Fibroblast of skin of right quadriceps (primary cell): ENCODE measurements around the gene KLK2.
A peak's percentile ranks its signal among the peaks of the same experiment; 100 is the strongest.

Experiments
- DNase-seq: peaks from one replicate; pipeline ENCODE4 v3.0.0-alpha.2; 2013

Gene KLK2

DNA sequence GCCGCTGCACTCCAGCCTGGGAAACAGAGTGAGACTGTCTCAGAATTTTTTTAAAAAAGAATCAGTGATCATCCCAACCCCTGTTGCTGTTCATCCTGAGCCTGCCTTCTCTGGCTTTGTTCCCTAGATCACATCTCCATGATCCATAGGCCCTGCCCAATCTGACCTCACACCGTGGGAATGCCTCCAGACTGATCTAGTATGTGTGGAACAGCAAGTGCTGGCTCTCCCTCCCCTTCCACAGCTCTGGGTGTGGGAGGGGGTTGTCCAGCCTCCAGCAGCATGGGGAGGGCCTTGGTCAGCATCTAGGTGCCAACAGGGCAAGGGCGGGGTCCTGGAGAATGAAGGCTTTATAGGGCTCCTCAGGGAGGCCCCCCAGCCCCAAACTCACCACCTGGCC is at the start of gene KLK2:
KLK2 (plus strand) TSS at position 384 of the 400 bp plus-strand sequence. CDS start 35 bp downstream, outside the sequence.
- DNase-seq = no peak

- DNase-seq = no peak
These were observed 46.6 kb upstream of the KLK2 start for GRCh38 chr19:50826492-50827240.

- no peak for DNase-seq
These were observed 45.8 kb upstream of the KLK2 start for GRCh38 chr19:50827476-50827875.

DNA sequence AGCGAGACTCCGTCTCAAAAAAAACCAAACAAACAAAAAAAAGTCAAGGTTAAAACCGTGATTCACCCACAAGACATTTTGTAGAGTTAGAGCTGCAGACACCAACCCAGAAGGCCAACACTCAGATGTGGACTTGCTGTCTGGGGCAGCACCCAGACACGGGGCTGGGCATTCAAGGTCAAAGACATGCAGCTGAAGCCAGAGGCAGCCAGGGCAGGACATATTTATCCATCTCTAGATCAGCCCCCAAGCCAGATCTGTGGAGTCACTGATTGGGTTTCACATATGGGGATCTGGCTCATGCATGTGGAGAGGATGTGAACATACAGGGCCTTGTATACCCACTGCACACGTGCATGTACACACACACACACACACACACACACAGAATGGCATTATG is 43.4 kb upstream of the KLK2 start:
- no peak for DNase-seq

GRCh38 chr19:50830266-50831025 is 42.8 kb upstream of the KLK2 start:
- DNase-seq = no peak

DNA sequence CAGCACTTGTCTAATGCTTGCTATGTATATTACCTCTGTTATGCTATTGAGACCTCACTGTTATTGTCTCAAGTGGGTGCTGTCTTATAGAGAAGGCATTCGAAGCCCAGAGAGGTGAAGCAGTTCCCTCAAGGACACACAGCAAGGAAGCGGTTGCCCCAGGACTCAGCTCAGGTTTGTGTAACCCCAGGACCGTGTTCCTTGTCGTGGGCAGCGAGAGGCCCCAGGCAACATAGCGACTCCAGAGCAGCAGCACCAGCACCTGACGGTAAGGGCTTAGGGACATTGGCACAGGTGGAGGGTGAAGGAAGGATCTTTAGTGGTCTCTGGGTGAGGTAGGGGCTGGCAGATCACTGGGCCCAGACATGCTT is 42.2 kb upstream of the KLK2 start:
- DNase-seq = no peak

- DNase-seq = no peak
These were observed 40.6 kb upstream of the KLK2 start for GRCh38 chr19:50832666-50833065.

GRCh38 chr19:50833117-50833801 is 40.0 kb upstream of the KLK2 start, which contains the start of gene KLK15:
Gene KLK15 (minus strand): TSS chr19:50833574. CDS start chr19:50831492, 2,082 bp downstream.
- DNase-seq = no peak

DNA sequence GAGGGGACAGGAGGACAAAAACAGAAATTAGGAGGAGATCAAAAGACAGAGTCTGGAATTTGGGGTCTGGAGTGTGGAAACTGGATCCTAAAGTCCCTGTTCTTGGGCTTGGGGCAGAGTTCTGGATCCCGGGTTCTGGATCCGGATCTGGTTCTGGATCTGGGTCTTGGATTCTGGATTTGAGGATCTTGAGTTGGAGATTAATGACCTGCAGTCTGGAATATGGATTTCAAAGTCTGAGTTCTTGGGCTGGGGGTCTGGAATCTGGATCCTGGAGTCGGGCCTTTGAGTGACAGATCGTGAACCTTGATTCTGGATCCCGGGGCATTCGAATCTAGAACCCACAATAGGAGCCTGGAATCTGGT is 39.5 kb upstream of the KLK2 start:
- DNase-seq = no peak

GRCh38 chr19:50835103-50835784 is 38.0 kb upstream of the KLK2 start:
- DNase-seq = no peak

GRCh38 chr19:50835785-50836542 is 37.3 kb upstream of the KLK2 start:
- peak; percentile 41 for DNase-seq

DNA sequence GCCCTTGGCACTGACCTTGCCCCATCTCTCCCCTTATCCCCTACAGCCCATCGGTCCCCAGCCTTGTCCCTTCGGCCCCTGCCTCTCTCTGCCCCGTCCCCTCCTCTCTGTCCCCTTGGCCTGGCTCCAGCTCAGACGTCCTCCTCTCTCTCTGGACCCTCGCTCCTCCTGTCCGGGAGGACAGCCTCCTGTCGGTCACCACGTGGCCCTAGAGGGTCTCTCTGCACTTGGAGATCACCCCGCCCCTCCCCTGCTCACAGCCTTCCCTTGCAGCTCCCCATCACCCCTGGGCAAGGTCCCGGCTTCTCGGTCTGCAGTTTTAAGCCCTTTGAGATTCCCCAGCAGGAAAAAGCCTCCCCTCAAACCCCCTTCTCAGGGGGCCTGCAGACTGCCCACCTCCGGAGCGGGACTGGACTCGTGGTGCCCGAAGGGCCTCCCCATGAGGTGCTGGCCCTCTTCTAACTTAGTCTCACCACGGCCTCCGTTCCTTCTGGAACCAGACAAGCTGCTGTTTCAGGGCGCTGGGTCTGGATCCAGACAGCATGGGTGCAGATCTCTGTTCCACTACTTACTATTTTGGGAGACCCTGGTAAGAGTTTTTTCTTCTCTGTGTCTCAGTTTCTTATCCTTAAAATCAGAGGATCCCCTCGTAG is 36.6 kb upstream of the KLK2 start:
- DNase-seq = no peak

DNA sequence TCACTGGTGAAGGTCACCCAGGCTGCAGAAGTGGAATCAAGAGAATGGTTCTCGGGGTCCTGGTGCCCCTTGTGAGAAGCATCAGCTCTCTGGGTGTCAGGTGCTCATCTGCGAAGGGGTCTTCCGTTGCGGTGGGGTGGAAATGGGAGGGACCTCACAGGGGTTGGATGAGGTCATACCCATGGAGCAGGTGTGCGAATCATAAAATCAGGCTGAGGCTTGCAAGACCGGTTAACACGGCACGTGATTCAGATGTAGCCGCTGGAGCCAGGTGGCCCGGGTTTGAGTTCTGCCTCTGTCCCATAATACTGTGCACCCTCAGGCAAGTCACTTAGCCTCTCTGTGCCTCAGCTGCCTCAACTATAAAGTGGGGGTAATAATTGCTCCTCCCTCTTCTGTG is 35.9 kb upstream of the KLK2 start:
- no peak for DNase-seq

- DNase-seq = no peak
These were observed 35.0 kb upstream of the KLK2 start for GRCh38 chr19:50838239-50838638.

GRCh38 chr19:50839712-50840655 is 33.3 kb upstream of the KLK2 start:
- no peak for DNase-seq

GRCh38 chr19:50842130-50842529 is 31.1 kb upstream of the KLK2 start:
- no peak for DNase-seq

DNA sequence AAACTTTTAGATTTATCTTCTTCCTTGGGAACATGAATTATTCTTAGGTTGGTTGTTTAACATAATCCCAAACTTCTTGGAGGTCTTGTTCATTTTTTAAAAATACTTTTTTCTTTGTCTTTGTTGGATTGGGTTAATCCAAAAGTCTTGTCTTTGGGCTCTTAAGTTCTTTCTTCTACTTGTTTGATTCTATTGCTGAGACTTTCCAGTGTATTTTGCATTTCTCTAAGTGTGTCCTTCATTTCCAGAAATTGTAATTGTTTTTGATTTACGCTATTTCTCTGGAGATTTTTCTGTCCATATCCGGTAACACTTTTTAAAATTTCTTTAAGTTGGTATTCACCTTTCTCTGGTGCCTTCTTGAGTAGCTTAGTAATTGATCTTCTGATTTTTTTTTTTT is 30.0 kb upstream of the KLK2 start:
- DNase-seq = no peak

- no peak for DNase-seq
These were observed 29.5 kb upstream of the KLK2 start for GRCh38 chr19:50843701-50844221.

DNA sequence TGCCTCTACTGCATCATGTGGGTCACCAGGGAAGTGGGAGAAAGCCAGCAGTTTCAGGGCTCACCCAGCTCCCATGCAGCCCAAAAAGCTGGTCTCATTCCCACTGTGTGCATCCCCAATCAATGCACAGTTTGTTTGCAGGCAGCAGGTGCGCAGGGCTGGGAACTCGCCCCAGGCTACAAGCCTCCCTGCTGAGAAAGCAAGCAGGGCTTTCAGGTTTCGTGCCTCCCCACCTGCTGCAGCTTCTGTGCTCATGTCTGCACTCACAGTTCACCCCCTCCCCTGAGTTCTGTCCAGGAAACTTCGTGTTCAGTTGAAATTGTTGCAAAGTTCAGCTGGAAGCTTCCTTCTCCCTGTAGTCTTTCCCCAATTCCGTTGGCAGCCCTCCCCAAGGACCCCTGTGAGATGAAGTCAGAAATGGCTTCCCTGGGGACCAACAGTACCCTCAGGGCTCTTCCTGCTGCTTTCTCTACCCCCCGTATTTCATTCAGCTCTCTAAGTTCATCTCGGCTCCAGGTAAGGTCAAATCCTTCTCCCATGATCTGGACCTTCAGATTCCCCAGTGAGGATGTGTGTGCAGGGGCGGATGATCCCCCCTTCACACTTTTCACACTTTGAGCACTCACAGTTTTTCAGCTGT is 28.8 kb upstream of the KLK2 start:
- DNase-seq = no peak

GRCh38 chr19:50850738-50851137 is 22.5 kb upstream of the KLK2 start:
- no peak for DNase-seq
